ENCODE data around the gene GALT.

The GALT gene

DNA sequence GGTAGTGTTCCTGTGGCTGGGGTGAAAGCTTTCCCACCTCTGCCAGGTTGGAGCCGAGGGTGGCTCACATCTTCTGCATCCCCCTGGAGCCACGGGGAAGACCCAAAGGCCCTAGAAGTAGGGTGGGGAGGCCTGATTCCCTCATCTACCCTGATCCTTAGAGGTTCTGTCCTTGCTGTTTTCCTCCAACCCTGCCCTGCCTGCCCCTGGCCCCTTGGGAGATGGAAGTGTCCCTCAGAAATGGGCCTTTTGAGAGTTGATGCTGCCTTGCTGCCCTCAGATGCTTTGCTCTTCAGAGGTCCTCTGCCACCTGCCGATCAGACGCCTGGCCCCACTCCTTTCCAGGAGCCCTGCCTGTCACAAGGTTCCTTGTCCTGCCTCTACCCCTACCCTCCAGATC, 38.3 kb downstream of the GALT start:
- Histone ChIP-seq H3K79me1 (replicated peaks; ENCODE audit: low read length, poor library complexity, severe bottlenecking) (no peaks in the 10 kb centered on the region), H3K9ac (ENCODE audit: low read length) (no peak overlapping the region), H4K8ac (ENCODE audit: low read length) (no peak overlapping the region), H4K91ac (ENCODE audit: low read length) (no peak overlapping the region), H2BK120ac (ENCODE audit: low read depth, low read length) (no peak overlapping the region), H3K4me3 (ENCODE audit: insufficient read depth in 1 of 2, low read depth in 1 of 2, low read length in 2 of 2) (no peak overlapping the region), H3K23ac (ENCODE audit: low read length in 2 of 2) (no peak overlapping the region), H2AFZ (ENCODE audit: low read depth, low read length) (no peak overlapping the region), H3K4me2 (ENCODE audit: low read length, poor library complexity, severe bottlenecking) (no peak overlapping the region), H3K36me3 (ENCODE audit: control insufficient read depth in 1 of 2, insufficient read depth in 2 of 2, low read depth in 1 of 2, low read length in 2 of 2) (peaks cover 0 to 6% of the 10 kb centered on the region in 2 experiments), H3K27me3 (ENCODE audit: control insufficient read depth in 1 of 2, insufficient read depth in 1 of 2, low read length in 2 of 2) (peaks cover 0 to 4% of the 10 kb centered on the region in 2 experiments), H3K27ac (ENCODE audit: low read length, poor library complexity, severe bottlenecking) (no peak overlapping the region), H3K14ac (ENCODE audit: low read length in 2 of 2) (no peak overlapping the region), H3K4ac (ENCODE audit: low read depth in 1 of 2, low read length in 2 of 2) (no peak overlapping the region), H3K9me3 (ENCODE audit: control insufficient read depth, low read length) (no peaks in the 10 kb centered on the region), H3K18ac (ENCODE audit: low read depth in 1 of 2, low read length in 2 of 2) (no peak overlapping the region), H2BK5ac (ENCODE audit: low read depth, low read length, poor library complexity, severe bottlenecking) (no peak overlapping the region), H2BK15ac (ENCODE audit: low read depth, poor library complexity, severe bottlenecking) (no peak overlapping the region), H2BK12ac (ENCODE audit: low read length in 2 of 2) (no peak overlapping the region), H3K4me1 (ENCODE audit: control insufficient read depth, insufficient read depth, low read depth, low read length) (no peaks in the 10 kb centered on the region), H2AK5ac (ENCODE audit: low read length, severe bottlenecking) (no peak overlapping the region)
- WGBS, result 94% methylated on average over 3 of the region's 4 CpGs
- DNase-seq, result no peak

DNA sequence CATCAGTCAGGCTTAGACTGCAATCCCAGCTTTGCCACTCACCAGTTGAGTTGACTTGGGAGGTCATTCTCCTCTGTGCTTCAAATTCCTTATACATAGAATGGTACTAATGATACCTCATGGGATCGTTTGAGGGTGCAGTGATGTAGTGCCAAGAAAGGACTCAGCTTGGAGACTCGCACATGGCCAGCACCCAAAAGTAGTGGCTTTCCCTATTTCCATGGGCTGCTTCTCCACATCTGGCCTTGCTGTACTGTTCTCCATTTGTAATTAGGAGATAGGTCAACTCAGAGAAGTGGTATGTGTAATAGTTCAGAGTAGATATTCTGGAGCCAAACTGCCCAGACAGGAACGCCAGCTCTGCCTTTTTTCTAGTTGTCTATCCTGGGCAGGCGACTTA, 39.1 kb downstream of the GALT start:
- Histone ChIP-seq H2BK5ac (ENCODE audit: low read depth, low read length, poor library complexity, severe bottlenecking) (no peak overlapping the region), H3K18ac (ENCODE audit: low read depth in 1 of 2, low read length in 2 of 2) (no peak overlapping the region), H2AFZ (ENCODE audit: low read depth, low read length) (no peak overlapping the region), H3K4me1 (ENCODE audit: control insufficient read depth, insufficient read depth, low read depth, low read length) (no peaks in the 10 kb centered on the region), H3K27me3 (ENCODE audit: control insufficient read depth in 1 of 2, insufficient read depth in 1 of 2, low read length in 2 of 2) (peaks cover 0 to 4% of the 10 kb centered on the region in 2 experiments), H2AK5ac (ENCODE audit: low read length, severe bottlenecking) (no peak overlapping the region), H4K91ac (ENCODE audit: low read length) (no peak overlapping the region), H3K4ac (ENCODE audit: low read depth in 1 of 2, low read length in 2 of 2) (no peak overlapping the region), H2BK120ac (ENCODE audit: low read depth, low read length) (no peak overlapping the region), H3K36me3 (ENCODE audit: control insufficient read depth in 1 of 2, insufficient read depth in 2 of 2, low read depth in 1 of 2, low read length in 2 of 2) (peaks cover 0 to 6% of the 10 kb centered on the region in 2 experiments), H3K23ac (ENCODE audit: low read length in 2 of 2) (no peak overlapping the region), H2BK15ac (ENCODE audit: low read depth, poor library complexity, severe bottlenecking) (no peak overlapping the region), H3K14ac (ENCODE audit: low read length in 2 of 2) (no peak overlapping the region), H4K8ac (ENCODE audit: low read length) (no peak overlapping the region), H3K4me2 (ENCODE audit: low read length, poor library complexity, severe bottlenecking) (no peak overlapping the region), H3K9ac (ENCODE audit: low read length) (peak overlapping the region; percentile 23), H3K4me3 (ENCODE audit: insufficient read depth in 1 of 2, low read depth in 1 of 2, low read length in 2 of 2) (peak overlapping the region in 1 of 2 experiments; percentile 51), H2BK12ac (ENCODE audit: low read length in 2 of 2) (no peak overlapping the region), H3K9me3 (ENCODE audit: control insufficient read depth, low read length) (no peaks in the 10 kb centered on the region), H3K79me1 (replicated peaks; ENCODE audit: low read length, poor library complexity, severe bottlenecking) (no peaks in the 10 kb centered on the region), H3K27ac (ENCODE audit: low read length, poor library complexity, severe bottlenecking) (no peak overlapping the region)
- DNase-seq, result no peak
- WGBS, result 58% methylated on average over 4 of the region's 4 CpGs

DNA sequence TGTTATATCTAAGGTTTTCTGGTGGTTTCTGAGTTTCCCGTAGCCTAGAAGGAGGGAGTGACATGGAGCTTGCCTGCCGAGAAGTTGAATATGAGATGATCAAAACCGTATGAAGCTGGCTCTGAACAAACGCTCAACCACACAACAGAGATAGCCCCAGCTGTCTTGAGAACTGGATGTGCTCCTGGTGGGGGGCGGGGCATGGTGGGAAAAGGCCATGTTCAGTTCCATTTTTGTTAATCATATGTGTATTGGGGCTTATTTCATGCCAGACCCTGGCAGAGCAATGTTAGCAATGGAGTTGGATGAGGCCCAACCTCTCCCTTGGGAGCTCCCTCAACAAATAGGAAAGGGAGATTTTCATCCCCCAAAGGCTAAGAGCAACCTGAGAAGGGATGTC, 39.8 kb downstream of the GALT start:
- no peaks in the 10 kb centered on the region for H3K4me1 ChIP-seq (ENCODE audit: control insufficient read depth, insufficient read depth, low read depth, low read length)
- no peak overlapping the region for H2AK5ac ChIP-seq (ENCODE audit: low read length, severe bottlenecking)
- no peak overlapping the region for H3K23ac ChIP-seq (ENCODE audit: low read length in 2 of 2)
- no peak overlapping the region for H2BK12ac ChIP-seq (ENCODE audit: low read length in 2 of 2)
- peak overlapping the region in 1 of 2 experiments; percentile 51 for H3K4me3 ChIP-seq (ENCODE audit: insufficient read depth in 1 of 2, low read depth in 1 of 2, low read length in 2 of 2)
- H4K91ac ChIP-seq (ENCODE audit: low read length), result no peak overlapping the region
- H3K18ac ChIP-seq (ENCODE audit: low read depth in 1 of 2, low read length in 2 of 2), result no peak overlapping the region
- no peaks in the 10 kb centered on the region for H3K9me3 ChIP-seq (ENCODE audit: control insufficient read depth, low read length)
- H2AFZ ChIP-seq (ENCODE audit: low read depth, low read length), result no peak overlapping the region
- no peak overlapping the region for H3K27ac ChIP-seq (ENCODE audit: low read length, poor library complexity, severe bottlenecking)
- no peak overlapping the region for H2BK15ac ChIP-seq (ENCODE audit: low read depth, poor library complexity, severe bottlenecking)
- no peak overlapping the region for H2BK120ac ChIP-seq (ENCODE audit: low read depth, low read length)
- peak overlapping the region; percentile 23 for H3K9ac ChIP-seq (ENCODE audit: low read length)
- H3K79me1 ChIP-seq (replicated peaks; ENCODE audit: low read length, poor library complexity, severe bottlenecking), result no peaks in the 10 kb centered on the region
- H4K8ac ChIP-seq (ENCODE audit: low read length), result no peak overlapping the region
- H3K4me2 ChIP-seq (ENCODE audit: low read length, poor library complexity, severe bottlenecking), result no peak overlapping the region
- 91% methylated on average over 5 of the region's 5 CpGs for WGBS
- H3K14ac ChIP-seq (ENCODE audit: low read length in 2 of 2), result no peak overlapping the region
- H3K4ac ChIP-seq (ENCODE audit: low read depth in 1 of 2, low read length in 2 of 2), result no peak overlapping the region
- no peak for DNase-seq
- peaks cover 0 to 4% of the 10 kb centered on the region in 2 experiments for H3K27me3 ChIP-seq (ENCODE audit: control insufficient read depth in 1 of 2, insufficient read depth in 1 of 2, low read length in 2 of 2)
- H2BK5ac ChIP-seq (ENCODE audit: low read depth, low read length, poor library complexity, severe bottlenecking), result no peak overlapping the region
- peaks cover 0 to 1% of the 10 kb centered on the region in 2 experiments for H3K36me3 ChIP-seq (ENCODE audit: control insufficient read depth in 1 of 2, insufficient read depth in 2 of 2, low read depth in 1 of 2, low read length in 2 of 2)

DNA sequence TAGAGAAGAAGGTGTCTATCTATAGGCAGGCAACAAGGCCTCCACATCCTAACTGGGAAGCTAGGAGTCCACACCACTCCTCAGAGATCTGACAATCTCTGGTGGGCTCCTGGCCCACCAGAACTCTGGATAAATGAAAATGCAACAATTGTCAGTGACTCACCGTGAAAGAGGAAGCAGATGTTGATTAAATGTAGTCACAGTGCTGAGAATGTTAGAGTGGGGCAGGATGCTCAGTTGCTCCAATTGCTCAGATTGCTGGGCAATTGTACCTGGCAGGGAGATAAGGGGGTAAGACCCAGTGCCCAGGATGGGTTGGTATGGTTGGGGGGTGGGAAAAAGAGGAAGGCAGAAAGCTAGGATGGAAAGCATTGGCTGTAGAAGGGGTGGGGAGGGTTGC, 40.3 kb downstream of the GALT start:
- H3K18ac ChIP-seq (ENCODE audit: low read depth in 1 of 2, low read length in 2 of 2), result no peak overlapping the region
- H2BK5ac ChIP-seq (ENCODE audit: low read depth, low read length, poor library complexity, severe bottlenecking), result no peak overlapping the region
- H3K9ac ChIP-seq (ENCODE audit: low read length), result no peak overlapping the region
- no peak overlapping the region for H4K91ac ChIP-seq (ENCODE audit: low read length)
- H3K36me3 ChIP-seq (ENCODE audit: control insufficient read depth in 1 of 2, insufficient read depth in 2 of 2, low read depth in 1 of 2, low read length in 2 of 2), result no peaks in the 10 kb centered on the region
- no peak overlapping the region for H3K14ac ChIP-seq (ENCODE audit: low read length in 2 of 2)
- no peaks in the 10 kb centered on the region for H3K79me1 ChIP-seq (replicated peaks; ENCODE audit: low read length, poor library complexity, severe bottlenecking)
- no peak overlapping the region for H3K4ac ChIP-seq (ENCODE audit: low read depth in 1 of 2, low read length in 2 of 2)
- H3K4me2 ChIP-seq (ENCODE audit: low read length, poor library complexity, severe bottlenecking), result no peak overlapping the region
- H2BK15ac ChIP-seq (ENCODE audit: low read depth, poor library complexity, severe bottlenecking), result no peak overlapping the region
- no peak overlapping the region for H2AFZ ChIP-seq (ENCODE audit: low read depth, low read length)
- H3K23ac ChIP-seq (ENCODE audit: low read length in 2 of 2), result no peak overlapping the region
- H2BK12ac ChIP-seq (ENCODE audit: low read length in 2 of 2), result no peak overlapping the region
- H3K27me3 ChIP-seq (ENCODE audit: control insufficient read depth in 1 of 2, insufficient read depth in 1 of 2, low read length in 2 of 2), result peaks cover 0 to 4% of the 10 kb centered on the region in 2 experiments
- H3K4me3 ChIP-seq (ENCODE audit: insufficient read depth in 1 of 2, low read depth in 1 of 2, low read length in 2 of 2), result no peak overlapping the region
- H2AK5ac ChIP-seq (ENCODE audit: low read length, severe bottlenecking), result no peak overlapping the region
- no peaks in the 10 kb centered on the region for H3K4me1 ChIP-seq (ENCODE audit: control insufficient read depth, insufficient read depth, low read depth, low read length)
- H4K8ac ChIP-seq (ENCODE audit: low read length), result no peak overlapping the region
- no peak overlapping the region for H2BK120ac ChIP-seq (ENCODE audit: low read depth, low read length)
- 75% methylated on average over 1 of the region's 1 CpG for WGBS
- no peak for DNase-seq
- no peak overlapping the region for H3K27ac ChIP-seq (ENCODE audit: low read length, poor library complexity, severe bottlenecking)
- no peaks in the 10 kb centered on the region for H3K9me3 ChIP-seq (ENCODE audit: control insufficient read depth, low read length)

Data from mesenchymal stem cell (in vitro differentiated cells and primary cell).